ENCODE measurements around the gene HNRNPA0. TPM values are rescaled to one million over a fixed set of nuclear protein-coding genes. Genes with fewer than 3 reads are reported as not detected.

The HNRNPA0 gene
- total and polyA plus RNA-seq, 2 donors (not counting 1 experiment from before 2014, with no cell fraction given): 31.5 to 34.2 TPM

GRCh38 chr5:137731176-137731575 is 23.0 kb downstream of the HNRNPA0 start:
- Histone ChIP-seq H3K4me3 (ENCODE audit: control extremely low read depth in 1 of 5, extremely low read depth in 1 of 5, insufficient read depth in 1 of 5, low read depth in 2 of 5, low read length in 4 of 5) (no peak overlapping the region), H3K4me1 (ENCODE audit: control insufficient read depth in 2 of 2, insufficient read depth in 2 of 2, low read length in 2 of 2) (peaks cover 19 to 20% of the 10 kb centered on the region in 2 donors), H3K9ac (ENCODE audit: low read length) (no peak overlapping the region), H3K36me3 (replicated peaks in 1 of 2; ENCODE audit: control extremely low read depth in 1 of 2, control insufficient read depth in 1 of 2, extremely low read depth in 1 of 2, insufficient read depth in 2 of 2, low read length in 1 of 2) (no peaks in the 10 kb centered on the region), H3K4me2 (replicated peaks; ENCODE audit: low read depth, low read length, poor library complexity, severe bottlenecking) (no peak overlapping the region), H3K27me3 (replicated peaks in 1 of 4; ENCODE audit: control extremely low read depth in 1 of 4, control insufficient read depth in 3 of 4, insufficient read depth in 4 of 4, low read length in 3 of 4) (no peaks in the 10 kb centered on the region), H3K9me3 (ENCODE audit: control extremely low read depth in 1 of 3, control insufficient read depth in 2 of 3, insufficient read depth in 1 of 3, low read length in 2 of 3) (no peaks in the 10 kb centered on the region), H3K27ac (ENCODE audit: low read length in 2 of 2) (no peak overlapping the region), H2AFZ (ENCODE audit: insufficient read depth, low read depth, low read length, poor library complexity, severe bottlenecking) (no peak overlapping the region), H3K79me2 (ENCODE audit: control insufficient read depth, insufficient read depth, low read length) (no peaks in the 10 kb centered on the region), H4K20me1 (ENCODE audit: control insufficient read depth, insufficient read depth, low read length, poor library complexity, severe bottlenecking) (no peaks in the 10 kb centered on the region)
- Mint-ChIP-seq H3K9me3 (ENCODE audit: insufficient read depth) (no peaks in the 10 kb centered on the region), H3K4me3 (no peak overlapping the region), H3K27ac (no peak overlapping the region), H3K4me1 (no peaks in the 10 kb centered on the region), H3K27me3 (peaks cover 3% of the 10 kb centered on the region)
- WGBS (ENCODE audit: insufficient coverage): no CpG with 5 or more reads among the region's 3 CpGs
- DNase-seq (no peak), ATAC-seq (ENCODE audit: low read depth) (no peak)
- TF ChIP-seq EZH2 (IDR thresholded peaks at IDR 0.05; ENCODE audit: borderline replicate concordance, insufficient read depth, low read depth, low read length, poor library complexity, severe bottlenecking) (no peak), CTCF (IDR thresholded peaks at IDR 0.05) (no peak)
- ChIA-PET POLR2A (no interaction called here), CTCF (interaction anchor here (1.6 to 4.0 kb wide), 2 partner anchors 9 to 11 kb away, joined by 4 to 28 read pairs; no protein-coding TSS in a partner anchor)
- intact Hi-C loops (cut with micrococcal nuclease): no loop called here

- H3K4me3 Mint-ChIP-seq: no peak overlapping the region
- Histone ChIP-seq H2AFZ (ENCODE audit: insufficient read depth, low read depth, low read length, poor library complexity, severe bottlenecking) (no peak overlapping the region), H3K9me3 (ENCODE audit: control extremely low read depth in 1 of 3, control insufficient read depth in 2 of 3, insufficient read depth in 1 of 3, low read length in 2 of 3) (no peaks in the 10 kb centered on the region), H3K27me3 (replicated peaks in 1 of 4; ENCODE audit: control extremely low read depth in 1 of 4, control insufficient read depth in 3 of 4, insufficient read depth in 4 of 4, low read length in 3 of 4) (no peaks in the 10 kb centered on the region), H3K4me3 (ENCODE audit: control extremely low read depth in 1 of 5, extremely low read depth in 1 of 5, insufficient read depth in 1 of 5, low read depth in 2 of 5, low read length in 4 of 5) (no peak overlapping the region), H3K36me3 (replicated peaks in 1 of 2; ENCODE audit: control extremely low read depth in 1 of 2, control insufficient read depth in 1 of 2, extremely low read depth in 1 of 2, insufficient read depth in 2 of 2, low read length in 1 of 2) (no peaks in the 10 kb centered on the region), H3K4me2 (replicated peaks; ENCODE audit: low read depth, low read length, poor library complexity, severe bottlenecking) (no peak overlapping the region), H4K20me1 (ENCODE audit: control insufficient read depth, insufficient read depth, low read length, poor library complexity, severe bottlenecking) (no peaks in the 10 kb centered on the region), H3K27ac (ENCODE audit: low read length in 2 of 2) (no peak overlapping the region), H3K9ac (ENCODE audit: low read length) (no peak overlapping the region), H3K4me1 (ENCODE audit: control insufficient read depth in 2 of 2, insufficient read depth in 2 of 2, low read length in 2 of 2) (peaks cover 11 to 12% of the 10 kb centered on the region in 2 donors), H3K79me2 (ENCODE audit: control insufficient read depth, insufficient read depth, low read length) (no peaks in the 10 kb centered on the region)
- ATAC-seq (ENCODE audit: low read depth) (no peak), DNase-seq (no peak)
- intact Hi-C loops (cut with micrococcal nuclease): no loop called here
- no peaks in the 10 kb centered on the region for H3K4me1 Mint-ChIP-seq
- no peak overlapping the region for H3K27ac Mint-ChIP-seq
- CTCF ChIA-PET: interaction anchor here (1.6 to 4.0 kb wide), 2 partner anchors 9 to 12 kb away, joined by 4 to 28 read pairs; no protein-coding TSS in a partner anchor
- no peaks in the 10 kb centered on the region for H3K9me3 Mint-ChIP-seq (ENCODE audit: insufficient read depth)
- TF ChIP-seq EZH2 (IDR thresholded peaks at IDR 0.05; ENCODE audit: borderline replicate concordance, insufficient read depth, low read depth, low read length, poor library complexity, severe bottlenecking) (no peak), CTCF (IDR thresholded peaks at IDR 0.05) (no peak)
- H3K27me3 Mint-ChIP-seq: peaks cover 3% of the 10 kb centered on the region
- POLR2A ChIA-PET: no interaction called here
Measured at GRCh38 chr5:137730336-137730735, 23.8 kb downstream of the HNRNPA0 start.

Data from B cell (primary cell).